Measurements from ENCODE around the gene E2F3.
"Not testable (repeated sequence)": the region's sequence is repeated elsewhere in the genome, so short reads cannot be mapped to it uniquely, and the experiment has no call there.

The E2F3 gene

DNA sequence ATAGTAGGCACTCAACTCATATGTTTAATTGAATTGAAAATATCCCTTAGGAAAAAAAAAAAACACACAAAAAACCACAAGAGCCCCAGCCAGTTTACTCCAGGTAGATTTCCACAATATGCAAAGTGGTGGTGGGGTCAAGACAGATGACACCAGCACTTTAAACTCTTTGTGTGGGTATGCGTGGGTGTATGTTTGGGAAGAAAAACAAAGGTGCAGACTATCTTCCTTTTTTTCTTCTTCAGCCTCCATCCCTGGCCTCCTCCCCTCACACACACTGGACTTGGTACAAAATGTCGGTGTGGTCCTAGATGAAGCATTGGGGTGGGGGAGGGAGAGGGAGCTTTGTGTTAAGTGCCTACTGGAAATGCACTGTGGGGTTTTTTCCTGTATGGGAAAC is 90.4 kb downstream of the E2F3 start:
- no peak for DNase-seq
- intact Hi-C loops (cut with DNase I) = no loop called here

- DNase-seq = no peak
- intact Hi-C loops (cut with DNase I) = no loop called here
These were observed 95.7 kb downstream of the E2F3 start for GRCh38 chr6:20497216-20498040.

DNA sequence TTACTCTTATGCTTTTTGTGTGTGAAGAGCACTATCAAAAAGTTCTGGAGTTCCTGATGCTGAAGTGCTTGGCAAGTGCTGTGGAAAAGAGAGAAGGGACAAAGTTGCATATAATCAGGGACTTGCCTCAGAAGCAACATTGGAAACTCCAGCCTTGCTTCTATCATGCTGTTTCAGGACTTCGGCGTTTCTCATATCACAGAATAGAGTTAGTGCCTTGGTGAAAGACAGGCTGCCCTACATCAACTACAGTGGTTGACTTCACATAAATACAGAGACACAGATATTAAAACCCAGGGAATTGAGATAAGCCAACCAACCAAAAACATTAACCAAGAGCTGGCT is 96.3 kb downstream of the E2F3 start:
- intact Hi-C loops (cut with DNase I) = no loop called here
- DNase-seq = no peak

GRCh38 chr6:20509212-20509611 is 107.5 kb downstream of the E2F3 start:
- intact Hi-C loops (cut with DNase I) = no loop called here
- DNase-seq = no peak

DNA sequence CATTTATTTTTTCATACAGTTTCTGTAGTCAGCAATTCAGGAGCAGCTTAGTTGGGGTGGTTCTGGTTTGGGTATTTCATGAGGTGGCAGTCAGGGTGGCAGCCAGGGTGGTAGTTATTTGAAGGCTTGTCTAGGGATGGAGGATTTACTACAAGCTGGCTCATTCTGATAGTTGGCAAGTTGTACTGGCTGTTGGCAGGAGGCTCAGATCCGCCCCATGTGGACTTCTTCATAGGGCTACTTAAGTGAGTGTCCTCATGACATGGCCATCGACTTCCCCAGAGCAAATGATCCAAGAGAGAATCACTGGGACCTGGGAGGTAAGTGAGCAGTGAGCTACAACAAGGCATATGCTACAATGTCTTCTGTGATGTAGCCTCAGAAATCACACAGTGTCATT is 110.2 kb downstream of the E2F3 start:
- intact Hi-C loops (cut with DNase I) = no loop called here
- no peak for DNase-seq

DNA sequence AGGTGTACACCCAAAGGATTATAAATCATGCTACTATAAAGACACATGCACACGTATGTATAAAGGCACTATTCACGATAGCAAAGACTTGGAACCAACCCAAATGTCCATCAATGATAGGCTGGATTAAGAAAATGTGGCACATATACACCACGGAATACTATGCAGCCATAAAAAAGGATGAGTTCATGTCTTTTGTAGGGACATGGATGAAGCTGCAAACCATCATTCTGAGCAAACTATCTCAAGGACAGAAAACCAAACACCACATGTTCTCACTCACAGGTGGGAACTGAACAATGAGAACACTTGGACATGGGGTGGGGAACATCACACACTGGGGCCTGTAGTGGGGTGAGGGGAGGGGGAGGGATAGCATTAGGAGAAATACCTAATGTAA is 123.5 kb downstream of the E2F3 start:
- intact Hi-C loops (cut with DNase I) = loop anchor here (5.0 kb wide), 1 partner anchor 123 kb away; the partner anchor contains the start of gene E2F3
- DNase-seq = not testable (repeated sequence)

GRCh38 chr6:20529086-20529448 is 127.4 kb downstream of the E2F3 start:
- intact Hi-C loops (cut with DNase I) = loop anchor here (2.0 to 5.0 kb wide), 3 partner anchors 127 to 436 kb away; partner anchors contain the start of gene E2F3
- DNase-seq = not testable (repeated sequence)

DNA sequence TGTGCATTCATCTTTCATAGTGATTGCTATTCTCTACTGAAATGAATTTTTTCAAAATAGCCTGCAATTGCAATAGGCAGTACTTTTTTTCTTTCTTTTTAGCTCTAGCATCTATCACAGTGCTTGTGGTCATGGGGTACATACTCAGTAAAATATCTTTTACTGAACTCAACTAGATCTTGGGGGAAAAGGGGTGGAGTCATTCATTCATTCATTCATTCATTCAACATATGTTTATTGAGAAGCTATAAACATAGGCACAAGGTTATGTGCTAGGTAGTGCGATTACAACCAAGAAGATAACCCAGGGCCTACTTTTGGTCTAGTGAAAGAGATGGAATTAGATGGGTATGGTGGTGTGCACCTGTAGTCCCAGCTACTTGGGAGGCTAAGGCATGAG is 131.2 kb downstream of the E2F3 start:
- intact Hi-C loops (cut with DNase I) = no loop called here
- DNase-seq = no peak

GRCh38 chr6:20533746-20534294 is 132.1 kb downstream of the E2F3 start:
- no peak for DNase-seq
- intact Hi-C loops (cut with DNase I) = no loop called here

DNA sequence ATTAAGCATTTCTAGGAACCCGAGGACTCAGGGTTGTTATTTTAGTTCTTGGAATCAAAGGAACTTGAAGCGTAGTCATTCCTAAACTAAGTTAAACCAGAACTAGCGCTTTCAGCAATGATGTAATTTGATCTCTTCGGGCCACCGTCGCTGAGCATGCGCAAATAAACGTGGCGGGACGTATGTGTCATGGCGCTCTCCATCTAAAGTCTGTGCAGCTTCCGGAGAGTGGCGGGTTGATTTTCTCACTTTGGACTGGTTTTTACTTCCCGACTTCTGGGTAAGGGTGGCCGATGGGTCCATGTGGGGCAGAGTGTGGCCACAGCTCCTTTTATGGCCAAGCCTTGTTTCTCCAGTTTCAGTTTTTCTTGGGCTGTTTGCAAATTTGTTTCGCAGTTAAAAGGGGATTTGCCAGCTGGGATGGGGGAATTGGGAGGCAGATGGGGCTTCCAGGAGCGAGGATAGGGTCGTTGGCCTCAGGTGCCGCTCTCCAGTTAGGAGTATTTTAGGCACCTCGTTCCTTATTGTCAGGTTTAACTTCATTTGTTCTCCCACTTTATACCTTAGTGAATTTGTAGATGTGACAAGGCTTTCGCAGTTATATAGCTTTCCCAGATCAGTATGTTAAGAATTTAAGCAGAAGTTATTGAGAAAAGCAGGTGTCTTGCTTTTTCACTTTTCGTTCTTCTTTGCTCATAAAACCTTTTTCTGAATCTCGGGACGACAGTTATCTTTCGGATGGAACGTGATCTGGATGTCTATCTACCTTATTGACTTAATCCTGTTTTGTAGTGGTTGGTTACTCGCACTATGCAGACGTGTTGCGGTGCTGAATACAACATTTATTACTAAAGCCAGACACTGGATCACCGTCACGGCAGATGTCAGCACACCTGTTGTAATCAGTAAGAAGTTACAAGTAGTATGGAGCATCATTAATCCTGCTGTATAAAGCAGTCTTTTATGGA is 132.9 kb downstream of the E2F3 start, which contains the start of gene CDKAL1:
CDKAL1 (plus strand) TSS at position 163 of the 968 bp plus-strand sequence. CDS start 11,894 bp downstream, outside the sequence.
- intact Hi-C loops (cut with DNase I) = no loop called here

DNA sequence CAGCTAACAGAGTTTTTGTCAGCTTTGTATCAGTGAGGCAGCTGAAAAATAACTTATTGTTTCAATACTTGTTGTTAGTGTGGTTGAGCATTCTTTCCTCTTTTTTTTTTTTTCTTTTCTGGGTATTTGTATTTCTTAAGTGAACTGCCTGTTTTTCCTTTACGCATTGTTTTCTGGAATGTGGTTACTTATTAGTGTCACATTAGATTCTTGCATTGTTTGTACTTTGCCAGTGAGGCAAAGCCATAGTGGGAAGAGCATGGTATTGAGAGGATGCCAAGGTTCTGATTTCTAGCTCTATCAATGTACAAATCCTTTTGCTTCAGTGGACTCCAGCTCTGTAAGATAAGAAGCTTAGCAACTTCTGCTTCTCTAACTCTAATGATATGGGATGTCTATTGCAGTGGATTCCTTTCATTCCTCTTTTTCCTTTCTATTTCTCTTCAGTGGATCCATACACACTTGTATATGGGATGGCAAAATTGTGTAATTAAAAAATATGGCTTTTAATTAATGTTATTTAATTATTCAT is 136.5 kb downstream of the E2F3 start:
- no peak for DNase-seq
- intact Hi-C loops (cut with DNase I) = no loop called here

More for the DNA sequence above, 132.9 kb downstream of the E2F3 start, which contains the start of gene CDKAL1:
- DNase-seq = peak; percentile 83 to 98 (median 91)

DNA sequence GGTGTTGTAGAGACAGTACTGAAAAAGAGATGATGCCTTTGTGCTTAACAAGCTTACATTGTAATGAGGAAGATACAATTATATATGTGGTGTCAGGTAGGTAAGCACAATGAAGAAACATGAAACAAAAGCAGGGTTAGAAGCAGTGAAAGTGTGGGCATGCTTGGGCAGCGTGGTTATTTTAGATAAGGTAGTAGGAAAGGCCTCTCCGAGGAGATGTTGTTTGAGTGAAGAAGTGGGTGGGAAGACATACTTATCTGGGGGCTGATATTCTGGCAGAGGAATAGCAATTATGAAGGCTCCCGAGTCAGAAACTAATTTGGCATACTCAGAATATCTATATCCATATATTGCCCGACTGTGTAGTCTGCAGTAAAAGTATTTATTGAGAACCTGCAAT is 137.2 kb downstream of the E2F3 start:
- no peak for DNase-seq
- intact Hi-C loops (cut with DNase I) = no loop called here

- intact Hi-C loops (cut with DNase I) = no loop called here
- no peak for DNase-seq
These were observed 137.7 kb downstream of the E2F3 start for GRCh38 chr6:20539387-20539786.

GRCh38 chr6:20540683-20541082 is 139.0 kb downstream of the E2F3 start:
- DNase-seq = no peak
- intact Hi-C loops (cut with DNase I) = no loop called here

- DNase-seq = no peak
- intact Hi-C loops (cut with DNase I) = no loop called here
These were observed 139.7 kb downstream of the E2F3 start for GRCh38 chr6:20541382-20541781.

- intact Hi-C loops (cut with DNase I) = no loop called here
- DNase-seq = no peak
These were observed 141.4 kb downstream of the E2F3 start for GRCh38 chr6:20542927-20543602.
